Type B pancreatic cell (in vitro differentiated cells): Measurements from ENCODE around the gene SCN4A. TPM values are rescaled to one million over a fixed set of nuclear protein-coding genes. Genes with fewer than 3 reads are reported as not detected.
"Not testable (repeated sequence)": the region's sequence is repeated elsewhere in the genome, so short reads cannot be mapped to it uniquely, and the experiment has no call there.

Experiments
- DNase-seq: peaks from one replicate; pipeline ENCODE4 v3.0.0; 2021; ENCODE audit warnings: mixed read lengths; ENCODE audit not compliant: unreplicated experiment; ENCODE audit errors: extremely low spot score
- H3K27ac Mint-ChIP-seq: 2 replicates; pipeline ENCODE4 v1.8.0; 2021; ENCODE audit warnings: mild to moderate bottlenecking, mixed read lengths
- H3K27me3 Mint-ChIP-seq: 2 replicates; pipeline ENCODE4 v1.8.0; 2021; ENCODE audit warnings: mixed read lengths
- H3K36me3 Mint-ChIP-seq: 2 replicates; pipeline ENCODE4 v1.8.0; 2021; ENCODE audit warnings: mixed read lengths
- H3K4me1 Mint-ChIP-seq: one replicate; pipeline ENCODE4 v1.8.0; 2021; ENCODE audit warnings: mixed read lengths; ENCODE audit not compliant: unreplicated experiment
- H3K4me3 Mint-ChIP-seq: 2 replicates; pipeline ENCODE4 v1.8.0; 2021; ENCODE audit warnings: mild to moderate bottlenecking, mixed read lengths
- H3K9me3 Mint-ChIP-seq: 2 replicates; pipeline ENCODE4 v1.8.0; 2021; ENCODE audit warnings: mixed read lengths
- CTCF ChIP-seq: fragments of 200-600 bp; sonication (generic); conservative IDR thresholded peaks from 2 replicates; pipeline ENCODE4 v1.5.0; 2021; ENCODE audit warnings: antibody characterized with exemption, mild to moderate bottlenecking
- total RNA-seq: library from RNA; stranded (reverse); gene quantifications from 2 replicates; pipeline ENCODE4 v1.2.1, GENCODE V29; 2021; ENCODE audit warnings: low replicate concordance

SCN4A gene
- total RNA-seq, 1 donor from 2014 or later = 0.39 TPM

DNA sequence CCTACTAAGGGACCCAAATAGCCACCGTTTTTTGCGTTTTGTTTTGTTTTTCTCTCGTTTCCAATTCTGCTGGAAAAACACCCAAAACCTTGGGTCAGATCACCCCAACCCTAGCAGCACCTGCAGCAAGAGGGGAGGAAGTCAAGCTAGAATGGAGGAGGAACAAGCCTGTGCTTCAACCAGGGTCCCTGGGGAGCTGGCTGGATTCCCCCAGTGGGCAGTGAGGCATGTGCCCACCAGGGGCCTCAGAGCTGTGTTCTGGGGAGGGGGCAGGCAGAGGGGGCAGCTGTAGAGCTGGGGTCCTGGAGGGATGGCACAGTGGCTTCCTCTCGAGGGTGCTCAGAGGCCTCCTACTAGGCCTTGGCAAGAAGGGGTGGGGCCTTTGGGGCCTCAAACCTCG, 47.1 kb downstream of the SCN4A start:
- no peak overlapping the region for H3K4me3 Mint-ChIP-seq
- H3K27me3 Mint-ChIP-seq = no peaks in the 10 kb centered on the region
- H3K27ac Mint-ChIP-seq = no peak overlapping the region
- DNase-seq = no peak
- H3K9me3 Mint-ChIP-seq = no peaks in the 10 kb centered on the region
- no peak for TF ChIP-seq CTCF
- H3K4me1 Mint-ChIP-seq = no peaks in the 10 kb centered on the region
- no peaks in the 10 kb centered on the region for H3K36me3 Mint-ChIP-seq

DNA sequence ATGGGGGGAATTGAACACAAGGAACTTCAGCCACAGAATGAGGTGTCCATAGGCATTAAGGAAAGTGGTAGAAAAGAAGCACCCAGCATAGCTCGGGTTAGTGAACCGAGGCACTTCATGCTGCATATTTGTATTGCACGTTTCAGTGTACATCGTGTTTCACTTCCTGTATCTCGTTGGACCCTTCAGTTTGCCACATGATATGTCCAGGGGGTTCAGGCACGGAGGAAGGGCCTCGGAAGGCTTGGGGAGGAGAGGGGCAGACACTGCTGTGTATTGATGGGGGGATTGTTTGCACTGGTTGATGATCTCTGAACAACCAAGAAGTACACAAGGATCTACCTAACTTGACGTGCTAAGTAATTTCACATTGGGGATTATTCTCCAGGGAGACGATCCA, 50.3 kb downstream of the SCN4A start:
- H3K36me3 Mint-ChIP-seq, H3K4me3 Mint-ChIP-seq, H3K9me3 Mint-ChIP-seq, H3K27ac Mint-ChIP-seq, DNase-seq, H3K4me1 Mint-ChIP-seq: not testable (repeated sequence)
- H3K27me3 Mint-ChIP-seq = peaks cover 12% of the 10 kb centered on the region

DNA sequence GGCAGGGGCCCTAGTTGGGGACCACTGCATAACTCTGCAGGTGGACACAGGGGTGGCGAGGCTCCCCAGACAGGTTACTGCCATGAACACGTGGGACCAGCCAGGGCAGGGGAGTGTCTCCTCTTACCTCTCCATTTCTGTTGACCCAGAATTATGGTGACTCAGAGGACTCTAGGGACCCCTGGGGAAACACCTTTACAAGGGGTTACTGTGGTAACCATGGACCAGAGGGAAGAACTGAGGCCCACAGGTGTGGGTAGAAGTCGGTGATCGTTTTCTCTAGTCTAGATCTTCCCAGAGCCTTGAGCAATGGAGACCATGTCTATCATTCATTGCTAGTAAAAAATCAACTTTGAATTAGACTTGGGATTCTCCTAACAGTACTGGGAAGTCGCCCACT, 51.9 kb downstream of the SCN4A start:
- not testable (repeated sequence) for DNase-seq, H3K27ac Mint-ChIP-seq, H3K9me3 Mint-ChIP-seq, H3K4me1 Mint-ChIP-seq, H3K36me3 Mint-ChIP-seq, H3K4me3 Mint-ChIP-seq
- H3K27me3 Mint-ChIP-seq = peaks cover 27% of the 10 kb centered on the region

- not testable (repeated sequence) for DNase-seq, H3K4me3 Mint-ChIP-seq, H3K4me1 Mint-ChIP-seq, H3K9me3 Mint-ChIP-seq, H3K36me3 Mint-ChIP-seq, H3K27ac Mint-ChIP-seq
- peaks cover 32% of the 10 kb centered on the region for H3K27me3 Mint-ChIP-seq
Observed at GRCh38 chr17:63920050-63920449, 52.7 kb downstream of the SCN4A start.

- Mint-ChIP-seq H3K4me1 (peaks cover 5% of the 10 kb centered on the region), H3K27me3 (peaks cover 32% of the 10 kb centered on the region), H3K36me3 (no peaks in the 10 kb centered on the region), H3K27ac (no peak overlapping the region), H3K9me3 (no peaks in the 10 kb centered on the region), H3K4me3 (no peak overlapping the region)
- TF ChIP-seq CTCF = peak; percentile 87
- DNase-seq = no peak
Observed at GRCh38 chr17:63919311-63919723, 53.4 kb downstream of the SCN4A start.

- H3K27ac Mint-ChIP-seq, H3K9me3 Mint-ChIP-seq, DNase-seq, H3K4me3 Mint-ChIP-seq, H3K36me3 Mint-ChIP-seq, H3K4me1 Mint-ChIP-seq: not testable (repeated sequence)
- peaks cover 32% of the 10 kb centered on the region for H3K27me3 Mint-ChIP-seq
Observed at GRCh38 chr17:63918789-63919305, 53.9 kb downstream of the SCN4A start, which contains the start of gene GH1. Gene GH1, minus strand, starts transcription at chr17:63918839. Its CDS starts 63 bp downstream, at chr17:63918776.

- Mint-ChIP-seq H3K27ac (no peak overlapping the region), H3K27me3 (peaks cover 32% of the 10 kb centered on the region), H3K4me3 (no peak overlapping the region), H3K36me3 (no peaks in the 10 kb centered on the region), H3K9me3 (no peaks in the 10 kb centered on the region), H3K4me1 (peaks cover 5% of the 10 kb centered on the region)
- DNase-seq = no peak
- TF ChIP-seq CTCF = no peak
Observed at GRCh38 chr17:63918305-63918704, 54.4 kb downstream of the SCN4A start.

DNA sequence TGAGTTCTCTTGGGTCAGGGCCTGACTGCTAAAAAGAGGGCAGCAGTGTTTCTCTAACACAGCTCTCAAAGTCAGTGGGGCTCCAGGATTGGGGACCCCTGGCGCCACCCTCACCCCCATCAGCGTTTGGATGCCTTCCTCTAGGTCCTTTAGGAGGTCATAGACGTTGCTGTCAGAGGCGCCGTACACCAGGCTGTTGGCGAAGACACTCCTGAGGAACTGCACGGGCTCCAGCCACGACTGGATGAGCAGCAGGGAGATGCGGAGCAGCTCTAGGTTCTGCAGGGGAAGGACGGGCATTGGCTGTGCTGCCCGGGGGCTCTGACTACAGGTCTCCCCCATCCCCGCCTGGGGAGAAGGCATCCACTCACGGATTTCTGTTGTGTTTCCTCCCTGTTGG, 55.1 kb downstream of the SCN4A start:
- no peaks in the 10 kb centered on the region for H3K36me3 Mint-ChIP-seq
- TF ChIP-seq CTCF = no peak
- no peak for DNase-seq
- no peaks in the 10 kb centered on the region for H3K9me3 Mint-ChIP-seq
- peaks cover 32% of the 10 kb centered on the region for H3K27me3 Mint-ChIP-seq
- H3K4me3 Mint-ChIP-seq = no peak overlapping the region
- peaks cover 5% of the 10 kb centered on the region for H3K4me1 Mint-ChIP-seq
- H3K27ac Mint-ChIP-seq = no peak overlapping the region

- not testable (repeated sequence) for H3K9me3 Mint-ChIP-seq, H3K36me3 Mint-ChIP-seq, DNase-seq, H3K4me1 Mint-ChIP-seq, H3K4me3 Mint-ChIP-seq, H3K27ac Mint-ChIP-seq
- H3K27me3 Mint-ChIP-seq = peaks cover 32% of the 10 kb centered on the region
Observed at GRCh38 chr17:63917206-63917605, 55.5 kb downstream of the SCN4A start.
